Glutamatergic neuron (in vitro differentiated cells): ENCODE data around the gene ABHD8. TPM values are rescaled to one million over a fixed set of nuclear protein-coding genes. Genes with fewer than 3 reads are reported as not detected.

ENCODE experiments used
- DNase-seq: peaks from one replicate; pipeline ENCODE4 v3.0.0; 2022
- H3K27ac Mint-ChIP-seq: one replicate; pipeline ENCODE4 v1.8.0; 2020; ENCODE audit warnings: mild to moderate bottlenecking, mixed read lengths, inconsistent platforms; ENCODE audit not compliant: unreplicated experiment
- H3K27me3 Mint-ChIP-seq: one replicate; pipeline ENCODE4 v1.8.0; 2020; ENCODE audit warnings: mild to moderate bottlenecking, moderate library complexity, mixed read lengths, inconsistent platforms; ENCODE audit not compliant: unreplicated experiment
- H3K36me3 Mint-ChIP-seq: one replicate; pipeline ENCODE4 v1.8.0; 2020; ENCODE audit warnings: mild to moderate bottlenecking, mixed read lengths, inconsistent platforms; ENCODE audit not compliant: unreplicated experiment
- H3K4me1 Mint-ChIP-seq: one replicate; pipeline ENCODE4 v1.8.0; 2020; ENCODE audit warnings: mild to moderate bottlenecking, low read depth, mixed read lengths, inconsistent platforms; ENCODE audit not compliant: unreplicated experiment
- H3K4me3 Mint-ChIP-seq: one replicate; pipeline ENCODE4 v1.8.0; 2020; ENCODE audit warnings: mild to moderate bottlenecking, mixed read lengths, inconsistent platforms; ENCODE audit not compliant: unreplicated experiment
- H3K9me3 Mint-ChIP-seq: one replicate; pipeline ENCODE4 v1.8.0; 2020; ENCODE audit warnings: mild to moderate bottlenecking, moderate library complexity, mixed read lengths, inconsistent platforms; ENCODE audit not compliant: unreplicated experiment
- CTCF ChIP-seq: fragments of 200-600 bp; sonication (generic); IDR thresholded peaks from one replicate; pipeline ENCODE4 v1.5.0; 2021; ENCODE audit not compliant: partially characterized antibody, unreplicated experiment
- total RNA-seq: library from RNA; stranded (reverse); fragmentation: NEBNext Ultra II Directional; extraction: Animal tissue kit (Norgen Biotek cat#: 25700); gene quantifications from one replicate; pipeline ENCODE4 v1.2.1, GENCODE V29; 2021; ENCODE audit not compliant: unreplicated experiment

ABHD8 gene
- total RNA-seq, 1 donor from 2014 or later, result 14.1 TPM

- Mint-ChIP-seq H3K36me3 (no peaks in the 10 kb centered on the region), H3K27me3 (peaks cover 9% of the 10 kb centered on the region), H3K4me3 (no peak overlapping the region), H3K4me1 (peaks cover 16% of the 10 kb centered on the region), H3K27ac (no peak overlapping the region), H3K9me3 (peaks cover 10% of the 10 kb centered on the region)
- no peak for DNase-seq
- no peak for TF ChIP-seq CTCF
These were observed 23.9 kb upstream of the ABHD8 start for GRCh38 chr19:17327068-17327653.

GRCh38 chr19:17326595-17326966 is 23.4 kb upstream of the ABHD8 start:
- Mint-ChIP-seq H3K9me3 (peaks cover 10% of the 10 kb centered on the region), H3K4me1 (peaks cover 16% of the 10 kb centered on the region), H3K27ac (no peak overlapping the region), H3K4me3 (no peak overlapping the region), H3K36me3 (no peaks in the 10 kb centered on the region), H3K27me3 (peaks cover 11% of the 10 kb centered on the region)
- DNase-seq, result no peak
- no peak for TF ChIP-seq CTCF

GRCh38 chr19:17325881-17326594 is 22.8 kb upstream of the ABHD8 start:
- Mint-ChIP-seq H3K9me3 (peaks cover 10% of the 10 kb centered on the region), H3K27me3 (peaks cover 11% of the 10 kb centered on the region), H3K4me3 (no peak overlapping the region), H3K36me3 (no peaks in the 10 kb centered on the region), H3K4me1 (peaks cover 16% of the 10 kb centered on the region), H3K27ac (peak overlapping the region; percentile 22)
- TF ChIP-seq CTCF, result no peak
- no peak for DNase-seq

- no peak for TF ChIP-seq CTCF
- Mint-ChIP-seq H3K27me3 (peaks cover 9% of the 10 kb centered on the region), H3K36me3 (no peaks in the 10 kb centered on the region), H3K4me3 (no peak overlapping the region), H3K27ac (no peak overlapping the region), H3K4me1 (peaks cover 14% of the 10 kb centered on the region), H3K9me3 (peaks cover 10% of the 10 kb centered on the region)
- no peak for DNase-seq
These were observed 21.9 kb upstream of the ABHD8 start for GRCh38 chr19:17325133-17325532.
